Chondrocyte (in vitro differentiated cells): ENCODE results near the gene ERGIC1. TPM values are rescaled to one million over a fixed set of nuclear protein-coding genes. Genes with fewer than 3 reads are reported as not detected.

Experiments
- DNase-seq: peaks from one replicate; pipeline ENCODE4 v3.0.0; 2021; ENCODE audit warnings: mixed read lengths, low spot score
- H3K27ac Mint-ChIP-seq: one replicate; pipeline ENCODE4 v1.8.0; 2021; ENCODE audit warnings: mild to moderate bottlenecking, moderate library complexity, mixed read lengths; ENCODE audit not compliant: unreplicated experiment
- H3K27me3 Mint-ChIP-seq: 2 replicates; pipeline ENCODE4 v1.8.0; 2021; ENCODE audit warnings: low read depth, mixed read lengths
- H3K36me3 Mint-ChIP-seq: 2 replicates; pipeline ENCODE4 v1.8.0; 2021; ENCODE audit warnings: low read depth, mixed read lengths
- H3K4me1 Mint-ChIP-seq: 2 replicates; pipeline ENCODE4 v1.8.0; 2021; ENCODE audit warnings: low read depth, mild to moderate bottlenecking, mixed read lengths
- H3K4me3 Mint-ChIP-seq: one replicate; pipeline ENCODE4 v1.8.0; 2021; ENCODE audit warnings: mild to moderate bottlenecking, moderate library complexity, mixed read lengths; ENCODE audit not compliant: unreplicated experiment
- H3K9me3 Mint-ChIP-seq: 2 replicates; pipeline ENCODE4 v1.8.0; 2021; ENCODE audit warnings: low read depth, mixed read lengths
- total RNA-seq: library from RNA; stranded (reverse); gene quantifications from 3 replicates; pipeline ENCODE4 v1.2.1, GENCODE V29; 2021
- TF ChIP-seq, protein P1 (sequence below): fragments of 200-600 bp; sonication (generic); IDR thresholded peaks from 2 replicates; pipeline ENCODE4 v1.5.0; 2021; ENCODE audit warnings: antibody characterized with exemption, mild to moderate bottlenecking, moderate library complexity

ERGIC1 gene
- total RNA-seq, 1 donor from 2014 or later: 141 TPM

DNA sequence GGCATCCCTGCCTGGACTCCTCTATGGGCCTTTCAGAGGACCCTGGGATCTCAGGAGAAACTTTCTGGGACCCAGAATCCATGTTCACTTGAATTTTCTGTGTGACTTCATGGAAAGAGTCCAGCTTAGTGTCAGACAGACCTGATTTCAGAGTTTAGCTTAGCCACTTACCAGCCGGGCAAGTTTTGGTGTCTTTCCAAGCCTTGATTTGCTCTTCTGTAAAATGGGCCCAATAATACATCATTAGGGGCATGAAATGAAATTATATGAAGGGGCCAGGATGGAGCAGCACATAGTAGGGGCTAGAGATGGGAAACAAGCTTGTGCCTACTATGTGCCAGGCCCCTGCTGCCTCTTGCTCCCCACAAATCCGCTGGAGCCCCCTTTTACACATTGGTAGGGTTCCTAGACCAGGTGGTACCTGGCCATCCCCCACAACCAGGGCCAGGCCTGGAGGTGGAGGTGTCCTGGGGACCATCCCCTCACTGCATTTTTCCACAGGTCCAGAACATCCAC is 92.0 kb downstream of the ERGIC1 start:
- H3K27me3 Mint-ChIP-seq: no peaks in the 10 kb centered on the region
- H3K36me3 Mint-ChIP-seq: peaks cover 9% of the 10 kb centered on the region
- H3K4me1 Mint-ChIP-seq: peaks cover 10% of the 10 kb centered on the region
- no peak overlapping the region for H3K4me3 Mint-ChIP-seq
- DNase-seq: no peak
- TF ChIP-seq, protein P1, sequence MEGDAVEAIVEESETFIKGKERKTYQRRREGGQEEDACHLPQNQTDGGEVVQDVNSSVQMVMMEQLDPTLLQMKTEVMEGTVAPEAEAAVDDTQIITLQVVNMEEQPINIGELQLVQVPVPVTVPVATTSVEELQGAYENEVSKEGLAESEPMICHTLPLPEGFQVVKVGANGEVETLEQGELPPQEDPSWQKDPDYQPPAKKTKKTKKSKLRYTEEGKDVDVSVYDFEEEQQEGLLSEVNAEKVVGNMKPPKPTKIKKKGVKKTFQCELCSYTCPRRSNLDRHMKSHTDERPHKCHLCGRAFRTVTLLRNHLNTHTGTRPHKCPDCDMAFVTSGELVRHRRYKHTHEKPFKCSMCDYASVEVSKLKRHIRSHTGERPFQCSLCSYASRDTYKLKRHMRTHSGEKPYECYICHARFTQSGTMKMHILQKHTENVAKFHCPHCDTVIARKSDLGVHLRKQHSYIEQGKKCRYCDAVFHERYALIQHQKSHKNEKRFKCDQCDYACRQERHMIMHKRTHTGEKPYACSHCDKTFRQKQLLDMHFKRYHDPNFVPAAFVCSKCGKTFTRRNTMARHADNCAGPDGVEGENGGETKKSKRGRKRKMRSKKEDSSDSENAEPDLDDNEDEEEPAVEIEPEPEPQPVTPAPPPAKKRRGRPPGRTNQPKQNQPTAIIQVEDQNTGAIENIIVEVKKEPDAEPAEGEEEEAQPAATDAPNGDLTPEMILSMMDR: no peak
- no peak overlapping the region for H3K27ac Mint-ChIP-seq
- H3K9me3 Mint-ChIP-seq: no peaks in the 10 kb centered on the region

DNA sequence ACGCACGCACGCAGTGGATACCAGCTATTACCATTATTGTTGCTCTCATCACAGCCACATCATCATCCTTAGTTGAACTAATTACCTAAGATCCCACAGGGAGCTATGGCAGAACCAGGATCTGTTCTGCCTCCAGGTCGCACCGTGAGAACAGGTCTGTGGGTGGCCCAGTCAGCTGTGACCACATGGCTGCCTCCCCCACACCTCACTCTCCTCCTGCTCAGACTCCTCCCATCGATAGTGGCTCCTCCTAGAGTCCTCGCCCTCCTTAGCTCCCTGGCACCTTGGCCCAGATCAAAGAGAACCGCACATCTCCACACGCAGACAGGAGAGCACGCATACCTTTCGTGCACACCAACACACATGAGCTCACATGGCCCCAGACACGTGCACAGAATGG is 92.7 kb downstream of the ERGIC1 start:
- no peak for DNase-seq
- H3K27ac Mint-ChIP-seq: no peak overlapping the region
- no peaks in the 10 kb centered on the region for H3K27me3 Mint-ChIP-seq
- H3K4me1 Mint-ChIP-seq: peaks cover 18% of the 10 kb centered on the region
- peaks cover 9% of the 10 kb centered on the region for H3K36me3 Mint-ChIP-seq
- no peaks in the 10 kb centered on the region for H3K9me3 Mint-ChIP-seq
- TF ChIP-seq, protein P1: no peak
- H3K4me3 Mint-ChIP-seq: no peak overlapping the region

DNA sequence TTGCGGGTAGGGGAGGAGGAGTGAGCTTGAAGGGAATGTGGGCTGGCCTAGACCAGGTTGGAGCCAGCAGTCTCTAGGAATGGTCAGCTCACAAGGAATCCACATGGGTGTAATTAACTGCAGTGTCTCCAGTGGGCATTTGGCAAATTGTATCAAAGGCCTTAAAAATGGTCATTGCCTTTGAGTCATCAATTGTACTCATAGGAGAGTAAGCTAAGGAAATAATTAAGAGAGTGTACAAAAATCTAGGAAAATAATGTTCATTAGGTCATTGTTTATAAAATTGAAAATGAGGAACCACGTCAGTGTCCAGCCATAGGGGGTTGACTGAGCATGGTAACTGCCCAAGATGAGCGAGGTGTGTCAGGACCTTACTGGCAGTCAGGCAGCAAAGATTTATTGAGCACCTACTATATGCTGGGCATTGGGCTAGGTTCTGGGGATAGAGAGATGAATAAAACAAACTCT is 95.4 kb downstream of the ERGIC1 start:
- H3K4me3 Mint-ChIP-seq: no peak overlapping the region
- H3K4me1 Mint-ChIP-seq: peaks cover 26% of the 10 kb centered on the region
- peak overlapping the region; percentile 55 for H3K27ac Mint-ChIP-seq
- DNase-seq: no peak
- TF ChIP-seq, protein P1: no peak
- H3K9me3 Mint-ChIP-seq: no peaks in the 10 kb centered on the region
- H3K36me3 Mint-ChIP-seq: peaks cover 3% of the 10 kb centered on the region
- H3K27me3 Mint-ChIP-seq: no peaks in the 10 kb centered on the region

DNA sequence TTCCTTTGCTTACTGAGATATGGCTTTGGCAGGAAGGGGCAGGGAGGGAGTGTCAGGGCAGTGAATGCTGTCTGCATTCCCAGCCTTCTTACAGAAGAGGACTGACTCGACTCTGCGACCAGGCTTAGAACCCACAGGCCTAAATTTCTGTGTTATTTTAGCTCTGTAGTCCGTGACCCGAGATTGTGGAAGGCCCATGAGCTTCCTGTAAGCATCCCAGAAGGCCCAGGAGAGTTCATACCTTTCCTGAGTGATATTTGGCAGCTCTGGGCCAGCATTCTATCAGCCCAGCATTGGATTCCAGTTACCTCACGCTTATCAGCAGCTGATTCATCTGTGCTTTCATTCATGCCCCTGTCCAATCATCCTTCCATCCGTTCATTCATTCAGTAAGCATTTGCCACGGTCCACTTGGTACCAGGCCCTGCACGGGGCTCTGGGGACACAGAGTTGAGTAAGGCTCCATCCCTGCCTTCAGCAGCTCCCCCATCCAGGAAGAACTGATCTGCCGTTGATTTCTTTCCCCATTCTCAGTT is 97.0 kb downstream of the ERGIC1 start:
- H3K9me3 Mint-ChIP-seq: no peaks in the 10 kb centered on the region
- H3K4me3 Mint-ChIP-seq: no peak overlapping the region
- H3K27me3 Mint-ChIP-seq: no peaks in the 10 kb centered on the region
- TF ChIP-seq, protein P1: no peak
- peak overlapping the region; percentile 90 for H3K27ac Mint-ChIP-seq
- peaks cover 1% of the 10 kb centered on the region for H3K36me3 Mint-ChIP-seq
- peaks cover 26% of the 10 kb centered on the region for H3K4me1 Mint-ChIP-seq
- no peak for DNase-seq

DNA sequence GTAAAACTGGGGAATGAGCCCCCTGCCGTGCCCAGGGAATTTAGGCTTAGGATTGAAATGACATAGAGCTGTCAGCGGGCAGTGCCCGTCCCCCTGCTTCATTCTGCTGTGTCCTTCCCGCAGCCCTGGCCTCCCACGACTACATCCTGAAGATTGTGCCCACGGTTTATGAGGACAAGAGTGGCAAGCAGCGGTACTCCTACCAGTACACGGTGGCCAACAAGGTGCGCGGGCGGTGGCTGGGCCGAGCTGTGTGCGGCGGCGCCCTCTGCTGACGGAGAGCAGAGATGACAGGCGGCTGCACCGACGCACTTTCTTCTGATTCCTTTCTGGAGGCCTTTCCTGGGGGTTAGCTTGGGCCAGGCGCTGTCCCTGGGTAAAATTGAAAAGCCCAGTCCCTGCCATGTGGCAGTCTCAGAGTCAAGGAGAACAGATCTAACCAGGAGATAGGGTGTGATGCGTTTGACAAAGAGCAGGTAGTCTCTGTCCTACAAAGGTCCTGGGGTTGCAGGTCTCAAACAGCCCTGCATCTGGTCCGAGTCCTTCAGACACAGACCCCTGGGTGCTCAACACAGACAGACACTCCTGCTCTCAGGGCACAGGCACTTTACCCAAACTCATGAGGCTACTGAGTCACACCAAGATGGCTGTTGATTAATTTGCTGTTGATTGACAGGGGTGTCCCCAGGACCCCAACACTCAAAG is 98.4 kb downstream of the ERGIC1 start:
- DNase-seq: no peak
- TF ChIP-seq, protein P1: peak; percentile 96
- peaks cover 6% of the 10 kb centered on the region for H3K36me3 Mint-ChIP-seq
- no peaks in the 10 kb centered on the region for H3K27me3 Mint-ChIP-seq
- H3K4me1 Mint-ChIP-seq: peaks cover 26% of the 10 kb centered on the region
- H3K9me3 Mint-ChIP-seq: no peaks in the 10 kb centered on the region
- no peak overlapping the region for H3K4me3 Mint-ChIP-seq
- peak overlapping the region; percentile 64 for H3K27ac Mint-ChIP-seq
